ENCODE results near the gene GALNT7.

Gene GALNT7

DNA sequence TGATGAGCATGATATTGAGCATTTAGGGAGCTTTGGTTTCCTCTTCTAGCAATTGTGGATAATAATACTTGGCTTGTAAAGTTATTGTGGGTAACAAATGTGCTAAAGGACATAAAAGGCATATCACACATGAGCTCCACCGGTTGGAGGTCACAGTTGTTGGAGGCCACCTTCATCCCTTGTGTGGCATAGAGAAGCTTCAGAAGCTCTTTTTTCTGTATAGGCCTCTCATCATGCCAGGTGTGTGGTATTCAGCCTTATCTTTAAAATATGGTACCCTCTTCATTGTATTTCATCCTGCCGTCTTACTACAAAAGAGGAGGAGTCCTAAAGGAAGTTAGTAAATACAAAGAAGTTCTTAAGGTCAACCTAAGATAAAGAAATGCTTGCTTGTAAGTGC is 99.1 kb downstream of the GALNT7 start:
- DNase-seq (ENCODE audit: low spot score) = no peak

- no peak for DNase-seq (ENCODE audit: low spot score)
Measured at GRCh38 chr4:173269280-173269679, 100.7 kb downstream of the GALNT7 start.

DNA sequence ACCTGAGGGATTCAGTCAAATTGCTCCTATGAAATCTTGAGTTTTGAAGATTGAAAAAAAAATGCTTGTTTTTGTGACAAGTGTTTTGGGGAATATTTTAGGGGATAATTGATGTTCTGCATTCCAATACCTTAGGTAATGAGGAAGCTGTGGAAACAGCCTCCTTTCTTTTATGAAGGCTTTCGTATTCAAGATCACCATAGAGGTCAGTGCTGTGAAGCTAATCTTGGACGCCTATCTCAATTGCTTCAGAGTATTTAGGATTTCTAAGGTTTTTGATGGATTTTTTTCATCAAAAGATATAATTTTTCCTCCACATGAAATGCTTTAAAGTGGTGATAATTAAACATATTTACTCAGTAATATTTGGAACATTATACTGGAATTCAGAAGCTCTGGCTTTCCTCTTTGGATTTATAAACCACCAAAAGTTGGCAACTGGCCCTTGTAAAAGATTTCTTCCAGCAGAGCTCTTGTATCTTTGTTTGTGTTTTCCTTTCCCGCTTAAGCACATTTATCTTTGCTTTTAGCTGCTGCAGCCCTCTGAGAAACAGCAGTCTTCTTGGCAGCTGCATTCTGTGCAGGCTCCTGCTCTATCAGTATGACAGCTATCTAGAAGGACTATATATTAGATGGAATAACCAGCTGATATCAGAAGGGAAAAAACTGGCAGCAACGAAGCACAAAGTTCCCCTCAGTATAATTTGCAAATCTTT is 101.9 kb downstream of the GALNT7 start:
- no peak for DNase-seq (ENCODE audit: low spot score)

DNA sequence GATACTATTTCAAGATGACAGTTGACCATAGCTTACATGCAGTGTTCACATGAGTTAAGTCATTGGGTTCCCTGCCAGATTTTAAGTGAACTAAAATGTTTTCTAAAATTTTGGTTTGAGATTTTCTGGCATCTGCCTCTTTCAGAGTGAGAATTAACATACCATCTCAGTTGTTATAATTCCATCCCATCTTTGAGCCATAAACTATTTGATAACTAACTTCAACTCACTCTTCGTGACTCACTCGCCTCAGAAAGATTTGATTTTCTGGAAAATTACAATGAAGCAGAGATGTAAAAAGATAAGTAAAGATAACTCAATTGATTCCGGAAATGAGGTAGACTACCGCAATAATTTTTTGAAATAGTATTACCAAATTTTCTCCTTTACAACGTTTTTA is 103.7 kb downstream of the GALNT7 start:
- DNase-seq (ENCODE audit: low spot score) = no peak

GRCh38 chr4:173272996-173273395 is 104.4 kb downstream of the GALNT7 start:
- no peak for DNase-seq (ENCODE audit: low spot score)

- no peak for DNase-seq (ENCODE audit: low spot score)
Measured at GRCh38 chr4:173273941-173274340, 105.3 kb downstream of the GALNT7 start.

- no peak for DNase-seq (ENCODE audit: low spot score)
Measured at GRCh38 chr4:173274744-173275143, 106.1 kb downstream of the GALNT7 start.

GRCh38 chr4:173275150-173275549 is 106.5 kb downstream of the GALNT7 start:
- no peak for DNase-seq (ENCODE audit: low spot score)

- DNase-seq (ENCODE audit: low spot score) = no peak
Measured at GRCh38 chr4:173277340-173277739, 108.7 kb downstream of the GALNT7 start.

- DNase-seq (ENCODE audit: low spot score) = no peak
Measured at GRCh38 chr4:173280998-173281397, 112.4 kb downstream of the GALNT7 start.

GRCh38 chr4:173281406-173282255 is 113.0 kb downstream of the GALNT7 start:
- no peak for DNase-seq (ENCODE audit: low spot score)

GRCh38 chr4:173282256-173282562 is 113.6 kb downstream of the GALNT7 start:
- DNase-seq (ENCODE audit: low spot score) = no peak

DNA sequence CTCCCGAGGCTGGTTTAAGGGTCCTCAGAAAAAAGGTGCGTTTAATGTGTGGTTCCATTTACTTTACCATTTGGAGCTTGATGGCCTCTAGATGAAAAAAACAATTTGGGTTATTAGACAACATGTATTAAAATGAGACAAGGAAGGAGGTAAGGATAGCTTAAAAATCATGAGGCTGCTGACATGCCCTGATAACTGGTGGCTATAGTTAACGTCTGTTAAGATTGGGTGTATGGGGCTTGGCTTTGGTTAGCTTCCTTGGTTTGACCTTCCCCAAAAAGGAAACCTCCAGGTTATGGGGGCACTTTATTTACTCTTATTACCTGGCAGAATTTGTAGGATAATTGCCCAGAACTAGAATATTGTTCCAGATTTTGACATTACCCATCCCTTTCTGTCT is 114.0 kb downstream of the GALNT7 start:
- no peak for DNase-seq (ENCODE audit: low spot score)

- no peak for DNase-seq (ENCODE audit: low spot score)
Measured at GRCh38 chr4:173284463-173284862, 115.9 kb downstream of the GALNT7 start.

GRCh38 chr4:173287486-173287885 is 118.9 kb downstream of the GALNT7 start:
- DNase-seq (ENCODE audit: low spot score) = no peak

GRCh38 chr4:173288296-173288695 is 119.7 kb downstream of the GALNT7 start:
- DNase-seq (ENCODE audit: low spot score) = peak; percentile 42

GRCh38 chr4:173288698-173289352 is 120.2 kb downstream of the GALNT7 start:
- DNase-seq (ENCODE audit: low spot score) = no peak

DNA sequence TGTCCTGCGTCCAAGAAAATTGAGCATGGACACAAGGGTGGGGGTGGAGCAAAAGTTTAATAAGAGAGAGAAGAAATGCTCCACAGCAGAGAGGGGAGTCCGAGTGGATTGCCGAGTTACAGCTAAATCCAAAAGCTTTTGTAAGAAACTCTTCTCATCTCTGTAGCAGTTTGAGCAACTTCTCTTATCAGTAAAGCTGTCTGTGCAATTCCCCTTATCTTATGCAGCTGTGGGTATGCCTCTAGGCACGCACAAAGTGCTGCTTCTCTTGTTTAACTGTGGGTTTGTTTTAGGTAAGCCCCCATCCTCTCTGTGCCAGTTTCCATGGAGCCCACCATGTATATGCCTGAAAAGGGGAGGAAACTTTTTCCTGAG is 120.7 kb downstream of the GALNT7 start:
- DNase-seq (ENCODE audit: low spot score) = no peak

DNA sequence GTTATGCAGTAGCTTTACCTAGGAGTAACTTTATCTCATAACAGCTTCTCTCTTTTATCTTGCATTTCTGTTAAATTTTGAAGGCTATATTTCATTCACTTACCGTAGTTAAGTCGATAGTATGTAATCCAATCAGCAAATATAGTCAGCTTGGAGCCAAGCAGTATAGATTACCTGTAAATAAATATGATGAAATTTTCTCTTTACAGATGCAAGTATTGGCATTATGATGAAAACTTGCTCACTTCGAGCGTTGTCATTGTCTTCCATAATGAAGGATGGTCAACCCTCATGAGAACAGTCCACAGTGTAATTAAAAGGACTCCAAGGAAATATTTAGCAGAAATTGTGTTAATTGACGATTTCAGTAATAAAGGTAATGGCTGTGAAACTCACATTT is 123.3 kb downstream of the GALNT7 start:
- no peak for DNase-seq (ENCODE audit: low spot score)

DNA sequence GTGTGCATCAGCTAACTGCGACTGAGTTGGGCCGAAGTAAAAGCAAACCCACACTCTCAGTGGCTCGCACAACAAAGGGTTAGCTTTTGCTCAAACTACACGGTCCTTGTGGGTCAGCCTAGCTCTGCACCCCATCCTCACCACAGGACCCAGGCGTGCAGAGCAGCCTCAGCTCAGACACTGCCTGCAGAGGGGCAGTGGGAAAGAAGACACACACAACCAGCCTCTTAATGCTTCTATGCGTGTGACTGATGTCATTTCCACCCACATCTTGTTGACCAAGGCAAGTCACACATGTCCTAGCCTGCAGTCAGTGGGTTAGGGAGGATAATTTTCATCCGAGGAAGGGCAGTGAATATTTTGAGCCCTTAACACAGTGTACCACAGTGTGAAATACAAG is 125.1 kb downstream of the GALNT7 start:
- no peak for DNase-seq (ENCODE audit: low spot score)

DNA sequence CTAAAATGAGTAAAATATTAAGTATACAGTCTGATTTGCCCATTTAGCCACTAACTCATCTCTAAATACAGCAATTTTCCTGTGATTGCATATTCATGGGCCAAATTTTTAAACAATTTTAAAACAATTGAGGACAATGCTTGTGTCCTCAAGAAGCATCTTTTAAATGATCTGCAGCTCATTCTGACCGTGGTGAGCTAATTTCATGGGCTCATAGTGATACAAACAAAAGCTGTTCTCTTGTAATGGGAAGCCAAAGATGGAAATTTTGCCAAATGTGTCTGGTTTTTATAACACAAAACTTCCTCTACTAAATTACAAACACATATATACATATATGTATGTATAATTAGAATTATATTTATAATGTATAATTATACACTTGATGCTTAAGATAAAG is 125.8 kb downstream of the GALNT7 start:
- no peak for DNase-seq (ENCODE audit: low spot score)

DNA sequence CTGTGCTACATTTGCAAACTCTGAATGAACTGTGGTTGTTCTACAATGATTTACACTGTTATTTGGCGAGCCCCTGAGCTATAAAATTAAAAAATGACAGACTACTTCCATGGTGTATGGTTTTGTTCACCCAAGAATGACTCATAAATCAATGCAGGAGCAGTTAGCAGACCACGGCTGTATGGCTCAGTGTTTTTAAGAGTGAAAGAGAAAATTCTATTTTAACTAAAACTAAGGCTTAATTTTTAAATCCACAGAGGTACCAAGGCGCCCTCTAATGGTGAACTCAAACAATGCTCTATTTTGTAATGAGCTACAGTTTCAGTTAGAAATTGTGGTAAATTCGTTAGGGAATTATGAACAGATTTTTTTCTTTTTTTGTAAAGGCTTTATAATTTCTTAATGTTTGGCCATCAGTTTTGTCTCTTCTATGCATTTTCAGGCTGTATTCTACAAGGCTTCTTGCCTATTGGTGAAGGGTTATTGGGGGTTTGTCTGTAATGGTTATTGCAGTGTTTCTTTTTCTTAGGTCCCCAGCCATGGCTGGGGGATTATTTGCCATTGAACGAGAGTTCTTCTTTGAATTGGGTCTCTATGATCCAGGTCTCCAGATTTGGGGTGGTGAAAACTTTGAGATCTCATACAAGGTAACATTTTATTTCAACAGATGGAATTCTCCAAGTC is 133.0 kb downstream of the GALNT7 start:
- peak; percentile 24 for DNase-seq (ENCODE audit: low spot score)

DNA sequence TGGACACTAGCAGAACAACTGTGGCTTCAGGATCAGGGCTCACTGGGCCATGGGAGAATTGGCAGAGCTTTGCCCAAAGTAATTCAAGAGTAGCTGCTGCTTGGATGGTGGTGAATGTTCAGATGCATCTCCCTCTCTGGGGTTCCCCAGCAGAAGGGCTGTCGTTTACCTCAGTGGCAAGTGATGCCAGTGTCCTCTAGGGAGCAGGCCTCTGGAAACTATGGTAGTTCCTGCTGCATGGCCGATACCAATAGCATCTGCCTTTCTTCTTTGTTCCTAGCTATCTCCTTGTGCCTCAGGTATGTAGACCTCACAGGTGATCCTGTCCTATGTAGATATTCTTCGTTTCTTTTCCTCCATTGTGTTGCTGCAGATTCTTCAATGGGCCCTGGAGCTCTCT is 139.2 kb downstream of the GALNT7 start:
- DNase-seq (ENCODE audit: low spot score) = no peak

Data from globus pallidus (tissue), 1 donor.